Activated T-helper 1 cell treated with anti-CD3 and anti-CD28 coated beads, Interleukin-12 subunit alpha, Interleukin-12 subunit beta, Interleukin-2, Interleukin-4 antibody, amounts not matched to agents 30 ng/mL and 10 ng/mL and 1 ng/mL, durations not matched to agents 14 hours and 24 hours and 36 hours (primary cell): ENCODE measurements around the gene ATP8A2. TPM values are rescaled to one million over a fixed set of nuclear protein-coding genes. Genes with fewer than 3 reads are reported as not detected.

Source experiments
- DNase-seq: peaks from one replicate; pipeline ENCODE4 v3.0.0; 2021; ENCODE audit warnings: low spot score
- H3K27ac Mint-ChIP-seq: one replicate; pipeline ENCODE4 v1.8.0; 2021; ENCODE audit warnings: mild to moderate bottlenecking, mixed read lengths
- H3K27me3 Mint-ChIP-seq: one replicate; pipeline ENCODE4 v1.8.0; 2022; ENCODE audit warnings: mild to moderate bottlenecking, moderate library complexity, mixed read lengths; ENCODE audit not compliant: insufficient read depth
- H3K36me3 Mint-ChIP-seq: one replicate; pipeline ENCODE4 v1.8.0; 2021; ENCODE audit warnings: low read depth, mixed read lengths
- H3K4me1 Mint-ChIP-seq: one replicate; pipeline ENCODE4 v1.8.0; 2021; ENCODE audit warnings: low read depth, mixed read lengths
- H3K4me3 Mint-ChIP-seq: one replicate; pipeline ENCODE4 v1.8.0; 2021; ENCODE audit warnings: mild to moderate bottlenecking, moderate library complexity, mixed read lengths
- H3K9me3 Mint-ChIP-seq: one replicate; pipeline ENCODE4 v1.8.0; 2021; ENCODE audit warnings: mixed read lengths
- intact Hi-C: fragments of 100-400 bp; cut with micrococcal nuclease; formaldehyde crosslinking; loops from one replicate; pipeline ENCODE4 v1.15.1; 2024
- total RNA-seq: library from RNA; stranded (reverse); gene quantifications from 2 replicates; pipeline ENCODE4 v1.2.3, GENCODE V29; 2022

The ATP8A2 gene
- total RNA-seq, 1 donor from 2014 or later, result 0.52 TPM

- H3K27me3 Mint-ChIP-seq, result peaks cover 7% of the 10 kb centered on the region
- intact Hi-C loops, result no loop called here
- no peaks in the 10 kb centered on the region for H3K4me1 Mint-ChIP-seq
- DNase-seq, result no peak
- no peaks in the 10 kb centered on the region for H3K9me3 Mint-ChIP-seq
- H3K27ac Mint-ChIP-seq, result no peak overlapping the region
- H3K36me3 Mint-ChIP-seq, result no peaks in the 10 kb centered on the region
- no peak overlapping the region for H3K4me3 Mint-ChIP-seq
Measured at GRCh38 chr13:25400925-25401324, 29.2 kb downstream of the ATP8A2 start.

- intact Hi-C loops, result no loop called here
- Mint-ChIP-seq H3K27ac (no peak overlapping the region), H3K4me1 (no peaks in the 10 kb centered on the region), H3K9me3 (no peaks in the 10 kb centered on the region), H3K27me3 (peaks cover 7% of the 10 kb centered on the region), H3K4me3 (no peak overlapping the region), H3K36me3 (no peaks in the 10 kb centered on the region)
- no peak for DNase-seq
Measured at GRCh38 chr13:25401958-25402357, 30.2 kb downstream of the ATP8A2 start.

GRCh38 chr13:25406377-25406776, 34.6 kb downstream of the ATP8A2 start:
- Mint-ChIP-seq H3K9me3 (no peaks in the 10 kb centered on the region), H3K4me1 (no peaks in the 10 kb centered on the region), H3K27me3 (peaks cover 6% of the 10 kb centered on the region), H3K4me3 (no peak overlapping the region), H3K27ac (no peak overlapping the region), H3K36me3 (no peaks in the 10 kb centered on the region)
- intact Hi-C loops, result no loop called here
- DNase-seq, result no peak

GRCh38 chr13:25409938-25410337, 38.2 kb downstream of the ATP8A2 start:
- Mint-ChIP-seq H3K4me1 (no peaks in the 10 kb centered on the region), H3K27me3 (peaks cover 11% of the 10 kb centered on the region), H3K27ac (no peak overlapping the region), H3K9me3 (no peaks in the 10 kb centered on the region), H3K4me3 (no peak overlapping the region), H3K36me3 (no peaks in the 10 kb centered on the region)
- intact Hi-C loops, result no loop called here
- DNase-seq, result no peak

GRCh38 chr13:25415241-25415640, 43.5 kb downstream of the ATP8A2 start:
- intact Hi-C loops, result no loop called here
- Mint-ChIP-seq H3K36me3 (no peaks in the 10 kb centered on the region), H3K27ac (no peak overlapping the region), H3K4me1 (no peaks in the 10 kb centered on the region), H3K4me3 (no peak overlapping the region), H3K27me3 (peaks cover 23% of the 10 kb centered on the region), H3K9me3 (no peaks in the 10 kb centered on the region)
- no peak for DNase-seq

GRCh38 chr13:25417535-25417934, 45.8 kb downstream of the ATP8A2 start:
- H3K9me3 Mint-ChIP-seq, result no peaks in the 10 kb centered on the region
- DNase-seq, result no peak
- H3K27me3 Mint-ChIP-seq, result peaks cover 22% of the 10 kb centered on the region
- no peak overlapping the region for H3K4me3 Mint-ChIP-seq
- intact Hi-C loops, result no loop called here
- H3K27ac Mint-ChIP-seq, result no peak overlapping the region
- no peaks in the 10 kb centered on the region for H3K4me1 Mint-ChIP-seq
- no peaks in the 10 kb centered on the region for H3K36me3 Mint-ChIP-seq

- Mint-ChIP-seq H3K36me3 (no peaks in the 10 kb centered on the region), H3K27me3 (peaks cover 23% of the 10 kb centered on the region), H3K4me3 (no peak overlapping the region), H3K27ac (no peak overlapping the region), H3K4me1 (no peaks in the 10 kb centered on the region), H3K9me3 (no peaks in the 10 kb centered on the region)
- no peak for DNase-seq
- intact Hi-C loops, result no loop called here
Measured at GRCh38 chr13:25420161-25420560, 48.4 kb downstream of the ATP8A2 start.

GRCh38 chr13:25421612-25422011, 49.8 kb downstream of the ATP8A2 start:
- peaks cover 17% of the 10 kb centered on the region for H3K27me3 Mint-ChIP-seq
- no peaks in the 10 kb centered on the region for H3K9me3 Mint-ChIP-seq
- no peak overlapping the region for H3K27ac Mint-ChIP-seq
- no peak overlapping the region for H3K4me3 Mint-ChIP-seq
- no peak for DNase-seq
- H3K4me1 Mint-ChIP-seq, result no peaks in the 10 kb centered on the region
- intact Hi-C loops, result no loop called here
- no peaks in the 10 kb centered on the region for H3K36me3 Mint-ChIP-seq

GRCh38 chr13:25422153-25422552, 50.4 kb downstream of the ATP8A2 start:
- no peaks in the 10 kb centered on the region for H3K36me3 Mint-ChIP-seq
- peaks cover 13% of the 10 kb centered on the region for H3K27me3 Mint-ChIP-seq
- H3K4me1 Mint-ChIP-seq, result no peaks in the 10 kb centered on the region
- H3K4me3 Mint-ChIP-seq, result no peak overlapping the region
- no peak overlapping the region for H3K27ac Mint-ChIP-seq
- no peaks in the 10 kb centered on the region for H3K9me3 Mint-ChIP-seq
- intact Hi-C loops, result no loop called here
- no peak for DNase-seq

GRCh38 chr13:25423831-25424230, 52.1 kb downstream of the ATP8A2 start:
- Mint-ChIP-seq H3K4me3 (no peak overlapping the region), H3K36me3 (no peaks in the 10 kb centered on the region), H3K4me1 (no peaks in the 10 kb centered on the region), H3K27me3 (peaks cover 10% of the 10 kb centered on the region), H3K27ac (no peak overlapping the region), H3K9me3 (no peaks in the 10 kb centered on the region)
- DNase-seq, result no peak
- intact Hi-C loops, result no loop called here

GRCh38 chr13:25429466-25429865, 57.7 kb downstream of the ATP8A2 start:
- Mint-ChIP-seq H3K4me1 (no peaks in the 10 kb centered on the region), H3K9me3 (no peaks in the 10 kb centered on the region), H3K27me3 (no peaks in the 10 kb centered on the region), H3K4me3 (no peak overlapping the region), H3K27ac (no peak overlapping the region), H3K36me3 (no peaks in the 10 kb centered on the region)
- DNase-seq, result no peak
- intact Hi-C loops, result no loop called here

- Mint-ChIP-seq H3K36me3 (no peaks in the 10 kb centered on the region), H3K9me3 (no peaks in the 10 kb centered on the region), H3K27me3 (peaks cover 7% of the 10 kb centered on the region), H3K4me3 (no peak overlapping the region), H3K4me1 (no peaks in the 10 kb centered on the region), H3K27ac (no peak overlapping the region)
- intact Hi-C loops, result no loop called here
- DNase-seq, result no peak
Measured at GRCh38 chr13:25432691-25433090, 60.9 kb downstream of the ATP8A2 start.

- Mint-ChIP-seq H3K9me3 (no peaks in the 10 kb centered on the region), H3K4me3 (no peak overlapping the region), H3K36me3 (no peaks in the 10 kb centered on the region), H3K27me3 (peaks cover 27% of the 10 kb centered on the region), H3K27ac (no peak overlapping the region), H3K4me1 (no peaks in the 10 kb centered on the region)
- intact Hi-C loops, result no loop called here
- no peak for DNase-seq
Measured at GRCh38 chr13:25440061-25440460, 68.3 kb downstream of the ATP8A2 start.

- Mint-ChIP-seq H3K27ac (no peak overlapping the region), H3K27me3 (peaks cover 33% of the 10 kb centered on the region), H3K9me3 (no peaks in the 10 kb centered on the region), H3K4me3 (no peak overlapping the region), H3K36me3 (no peaks in the 10 kb centered on the region), H3K4me1 (no peaks in the 10 kb centered on the region)
- intact Hi-C loops, result no loop called here
- no peak for DNase-seq
Measured at GRCh38 chr13:25446261-25446660, 74.5 kb downstream of the ATP8A2 start.
